Testis (tissue), 3 donors: ENCODE results near the gene NUAK1. TPM values are rescaled to one million over a fixed set of nuclear protein-coding genes. Genes with fewer than 3 reads are reported as not detected.

ENCODE experiments used
- DNase-seq: peaks from one replicate; pipeline ENCODE4 v3.0.0-alpha.2; 2019
- H3K27ac ChIP-seq, 2 donors: fragments of 200-600 bp; sonication (generic); one replicate each; pipeline ENCODE4 v1.5.1; 2019
- H3K27me3 ChIP-seq: fragments of 200-600 bp; sonication (generic); one replicate; pipeline ENCODE4 v1.5.1; 2019
- H3K36me3 ChIP-seq: fragments of 200-600 bp; sonication (generic); one replicate; pipeline ENCODE4 v1.5.1; 2017; ENCODE audit warnings: low read depth; ENCODE audit errors: missing control alignments
- H3K4me1 ChIP-seq: fragments of 200-600 bp; sonication (generic); one replicate; pipeline ENCODE4 v1.5.1; 2019
- H3K4me3 ChIP-seq, 2 donors: fragments of 200-600 bp; sonication (generic); one replicate each; pipeline ENCODE4 v1.5.1; 2017 to 2019
- H3K9me3 ChIP-seq: fragments of 200-600 bp; sonication (generic); one replicate; pipeline ENCODE4 v1.5.1; 2017
- POLR2A ChIP-seq: fragments of 450-650 bp; IDR thresholded peaks from one replicate; pipeline ENCODE4 v1.6.1; 2017; ENCODE audit warnings: antibody characterized with exemption, mild to moderate bottlenecking, moderate library complexity
- WGBS, 2 donors: methylation state at CpG; one replicate each; pipeline ENCODE4 v1.1.5; 2018; 5-methylcytosine and 5-hydroxymethylcytosine counted together
- intact Hi-C: fragments of 100-400 bp; cut with DNase I; formaldehyde crosslinking; loops from one replicate; pipeline ENCODE4 v1.15.1; 2023; ENCODE audit warnings: low total_unique reads
- polyA plus RNA-seq: library from polyadenylated mRNA; stranded (reverse); fragments of 350-450 nt; fragmentation: Illumina TruSeq; extraction: RNeasy Lipid Tissue Mini Kit (QIAGEN cat#74804); gene quantifications from one replicate; pipeline ENCODE4 v1.2.3, GENCODE V29; 2014; ENCODE audit warnings: low read depth, low replicate concordance; ENCODE audit not compliant: insufficient read depth
- total RNA-seq, 2 donors: library from RNA; depleted of rRNA; stranded (reverse); fragments of >200 nt; gene quantifications; one replicate each; pipeline ENCODE4 v1.2.3, GENCODE V29; 2016
- TF ChIP-seq, protein P1 (sequence below), 3 experiments: fragments of 450-650 bp in 2 of 3; fragments of 200-600 bp in 1 of 3; sonication (generic) in 1 of 3; IDR thresholded peaks; one replicate each; pipeline ENCODE4 v1.5.1; 2016 to 2019; ENCODE audit warnings: antibody characterized with exemption in 3 of 3, mild to moderate bottlenecking in 2 of 3, moderate library complexity in 1 of 3

Gene NUAK1
- total and polyA plus RNA-seq, 3 donors from 2014 or later: 6.6 to 9.1 (median 8.2) TPM

- H3K27ac ChIP-seq: peak overlapping the region in 1 of 2 donors; percentile 75
- H3K27me3 ChIP-seq: no peaks in the 10 kb centered on the region
- WGBS, 2 donors: 37 to 42% methylated on average over 2 of the region's 2 CpGs
- peaks cover 28% of the 10 kb centered on the region for H3K4me1 ChIP-seq
- H3K36me3 ChIP-seq: no peaks in the 10 kb centered on the region
- H3K4me3 ChIP-seq: no peak overlapping the region
- no peaks in the 10 kb centered on the region for H3K9me3 ChIP-seq
- TF ChIP-seq, protein P1, sequence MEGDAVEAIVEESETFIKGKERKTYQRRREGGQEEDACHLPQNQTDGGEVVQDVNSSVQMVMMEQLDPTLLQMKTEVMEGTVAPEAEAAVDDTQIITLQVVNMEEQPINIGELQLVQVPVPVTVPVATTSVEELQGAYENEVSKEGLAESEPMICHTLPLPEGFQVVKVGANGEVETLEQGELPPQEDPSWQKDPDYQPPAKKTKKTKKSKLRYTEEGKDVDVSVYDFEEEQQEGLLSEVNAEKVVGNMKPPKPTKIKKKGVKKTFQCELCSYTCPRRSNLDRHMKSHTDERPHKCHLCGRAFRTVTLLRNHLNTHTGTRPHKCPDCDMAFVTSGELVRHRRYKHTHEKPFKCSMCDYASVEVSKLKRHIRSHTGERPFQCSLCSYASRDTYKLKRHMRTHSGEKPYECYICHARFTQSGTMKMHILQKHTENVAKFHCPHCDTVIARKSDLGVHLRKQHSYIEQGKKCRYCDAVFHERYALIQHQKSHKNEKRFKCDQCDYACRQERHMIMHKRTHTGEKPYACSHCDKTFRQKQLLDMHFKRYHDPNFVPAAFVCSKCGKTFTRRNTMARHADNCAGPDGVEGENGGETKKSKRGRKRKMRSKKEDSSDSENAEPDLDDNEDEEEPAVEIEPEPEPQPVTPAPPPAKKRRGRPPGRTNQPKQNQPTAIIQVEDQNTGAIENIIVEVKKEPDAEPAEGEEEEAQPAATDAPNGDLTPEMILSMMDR (IDR thresholded peaks at IDR 0.05): no peak
- no peak for TF ChIP-seq POLR2A
- intact Hi-C loops: no loop called here
- DNase-seq: no peak
These were observed 41.7 kb downstream of the NUAK1 start for GRCh38 chr12:106097011-106097410.

DNA sequence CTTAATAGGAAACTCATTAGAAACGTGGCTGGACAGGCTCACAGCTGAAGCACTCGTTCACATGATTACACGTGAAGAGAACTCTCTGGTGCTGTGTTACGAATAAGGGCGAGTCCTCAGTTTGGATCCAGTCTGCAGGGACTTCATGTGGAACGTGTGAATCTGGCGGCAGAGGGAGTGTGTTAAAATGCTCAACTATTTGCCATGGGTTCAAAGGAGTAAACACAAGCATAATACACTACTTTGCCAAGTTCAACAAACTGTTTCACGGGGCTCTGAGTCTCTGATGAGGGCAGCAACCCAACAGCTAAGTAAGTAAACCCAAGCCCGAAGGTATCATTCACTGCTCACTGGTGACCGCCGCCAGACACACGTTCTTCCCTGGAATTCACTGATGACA lies 42.4 kb downstream of the NUAK1 start:
- H3K27me3 ChIP-seq: no peaks in the 10 kb centered on the region
- no peak for TF ChIP-seq POLR2A
- TF ChIP-seq, protein P1 (IDR thresholded peaks at IDR 0.05): no peak
- WGBS, 2 donors: 37 to 47% methylated on average over 12 of the region's 12 CpGs
- H3K4me1 ChIP-seq: peaks cover 25% of the 10 kb centered on the region
- no peaks in the 10 kb centered on the region for H3K36me3 ChIP-seq
- peak overlapping the region; percentile 42 to 75 for H3K27ac ChIP-seq
- DNase-seq: peak; percentile 73
- H3K4me3 ChIP-seq: no peak overlapping the region
- H3K9me3 ChIP-seq: no peaks in the 10 kb centered on the region
- intact Hi-C loops: no loop called here

DNA sequence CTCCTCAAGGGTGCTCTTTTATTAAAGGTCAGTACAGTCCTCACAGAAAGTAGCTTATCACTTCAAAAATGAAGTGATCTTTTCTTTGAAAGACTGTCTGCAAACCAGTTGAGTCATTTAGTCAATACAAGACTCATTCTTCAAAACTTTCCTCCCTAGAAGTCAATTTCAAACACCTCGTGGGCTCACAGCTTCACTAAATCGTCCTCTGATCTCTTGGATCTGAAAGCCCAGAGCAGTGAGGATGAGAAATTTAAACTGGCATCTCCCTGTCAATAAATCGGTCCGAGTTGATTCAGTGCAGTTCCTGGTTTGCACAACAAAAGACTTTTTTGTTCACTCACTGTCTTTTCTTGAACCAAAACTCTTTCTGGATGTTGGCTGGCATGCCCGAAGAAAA lies 44.5 kb downstream of the NUAK1 start:
- WGBS, 2 donors: 71 to 79% methylated on average over 5 of the region's 5 CpGs

GRCh38 chr12:106093246-106093645 lies 45.5 kb downstream of the NUAK1 start:
- H3K4me3 ChIP-seq: no peak overlapping the region
- WGBS, 2 donors: 80 to 93% methylated on average over 6 of the region's 6 CpGs
- H3K27ac ChIP-seq: no peak overlapping the region
- H3K9me3 ChIP-seq: no peaks in the 10 kb centered on the region
- H3K36me3 ChIP-seq: no peaks in the 10 kb centered on the region
- no peak for TF ChIP-seq POLR2A
- TF ChIP-seq, protein P1 (IDR thresholded peaks at IDR 0.05): no peak
- peaks cover 52% of the 10 kb centered on the region for H3K4me1 ChIP-seq
- no peak for DNase-seq
- H3K27me3 ChIP-seq: no peaks in the 10 kb centered on the region
- intact Hi-C loops: no loop called here

More for the DNA sequence above, 44.5 kb downstream of the NUAK1 start:
- no peaks in the 10 kb centered on the region for H3K9me3 ChIP-seq
- DNase-seq: no peak
- H3K27me3 ChIP-seq: no peaks in the 10 kb centered on the region
- no peak overlapping the region for H3K4me3 ChIP-seq
- TF ChIP-seq POLR2A: no peak
- TF ChIP-seq, protein P1 (IDR thresholded peaks at IDR 0.05): no peak
- H3K4me1 ChIP-seq: peaks cover 42% of the 10 kb centered on the region
- H3K27ac ChIP-seq: no peak overlapping the region
- no peaks in the 10 kb centered on the region for H3K36me3 ChIP-seq
- intact Hi-C loops: no loop called here

- DNase-seq: no peak
- Histone ChIP-seq H3K9me3 (no peaks in the 10 kb centered on the region), H3K36me3 (no peaks in the 10 kb centered on the region), H3K27ac (peak overlapping the region; percentile 22 to 79), H3K27me3 (no peaks in the 10 kb centered on the region), H3K4me3 (no peak overlapping the region), H3K4me1 (peaks cover 46% of the 10 kb centered on the region)
- TF ChIP-seq, protein P1 (IDR thresholded peaks at IDR 0.05): no peak
- no peak for TF ChIP-seq POLR2A
- 91% methylated on average over 6 of the region's 6 CpGs for WGBS, 2 donors
- intact Hi-C loops: no loop called here
These were observed 47.3 kb downstream of the NUAK1 start for GRCh38 chr12:106091446-106091820.
